Mammary epithelial cell (primary cell): ENCODE data around the gene OSBPL7.

ENCODE experiments used
- EZH2 ChIP-seq: IDR thresholded peaks from 2 replicates; pipeline ENCODE4 v1.6.1; 2012; ENCODE audit warnings: low read length, inconsistent platforms, borderline replicate concordance
- TF ChIP-seq, protein P1 (sequence below), 2 donors: IDR thresholded peaks in 1 of 2; conservative IDR thresholded peaks in 1 of 2; 2 replicates each; pipeline ENCODE4 v1.5.1; 2011 to 2012; ENCODE audit warnings: inconsistent platforms in 2 of 2, low read length in 2 of 2, mild to moderate bottlenecking in 2 of 2, control low read depth in 1 of 2, low read depth in 1 of 2; ENCODE audit not compliant: insufficient read depth in 1 of 2; ENCODE audit errors: extremely low read depth in 1 of 2

- TF ChIP-seq EZH2: no peak
- TF ChIP-seq, protein P1, sequence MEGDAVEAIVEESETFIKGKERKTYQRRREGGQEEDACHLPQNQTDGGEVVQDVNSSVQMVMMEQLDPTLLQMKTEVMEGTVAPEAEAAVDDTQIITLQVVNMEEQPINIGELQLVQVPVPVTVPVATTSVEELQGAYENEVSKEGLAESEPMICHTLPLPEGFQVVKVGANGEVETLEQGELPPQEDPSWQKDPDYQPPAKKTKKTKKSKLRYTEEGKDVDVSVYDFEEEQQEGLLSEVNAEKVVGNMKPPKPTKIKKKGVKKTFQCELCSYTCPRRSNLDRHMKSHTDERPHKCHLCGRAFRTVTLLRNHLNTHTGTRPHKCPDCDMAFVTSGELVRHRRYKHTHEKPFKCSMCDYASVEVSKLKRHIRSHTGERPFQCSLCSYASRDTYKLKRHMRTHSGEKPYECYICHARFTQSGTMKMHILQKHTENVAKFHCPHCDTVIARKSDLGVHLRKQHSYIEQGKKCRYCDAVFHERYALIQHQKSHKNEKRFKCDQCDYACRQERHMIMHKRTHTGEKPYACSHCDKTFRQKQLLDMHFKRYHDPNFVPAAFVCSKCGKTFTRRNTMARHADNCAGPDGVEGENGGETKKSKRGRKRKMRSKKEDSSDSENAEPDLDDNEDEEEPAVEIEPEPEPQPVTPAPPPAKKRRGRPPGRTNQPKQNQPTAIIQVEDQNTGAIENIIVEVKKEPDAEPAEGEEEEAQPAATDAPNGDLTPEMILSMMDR (conservative IDR thresholded peaks at IDR 0.05 in 1 of 2, IDR thresholded peaks at IDR 0.05 in 1 of 2; ENCODE audit: extremely low read depth in 1 of 2, insufficient read depth in 1 of 2, low read depth in 1 of 2, low read length in 2 of 2): no peak
These were observed 30.1 kb upstream of the OSBPL7 start for GRCh38 chr17:47851764-47852112.
